Measurements from ENCODE around the gene CSRP2.

GRCh38 chr12:76813265-76813664, 65.6 kb downstream of the CSRP2 start:
- TF ChIP-seq CTCF (IDR thresholded peaks at IDR 0.05; ENCODE audit: low read depth, low read length, poor library complexity, severe bottlenecking) (no peak), EZH2phosphoT487 (IDR thresholded peaks at IDR 0.05; ENCODE audit: borderline replicate concordance, low read length) (no peak)
